Upper lobe of left lung (tissue), 6 donors: ENCODE measurements around the gene MOB3B. TPM values are rescaled to one million over a fixed set of nuclear protein-coding genes. Genes with fewer than 3 reads are reported as not detected.
"Not testable (repeated sequence)": the region's sequence is repeated elsewhere in the genome, so short reads cannot be mapped to it uniquely, and the experiment has no call there.

Experiments used
- ATAC-seq, 2 donors: fragments of 200-7000 bp; cut with Tn5 transposase; one replicate each; pipeline ENCODE4 v1.9.1; 2022; ENCODE audit warnings: mild to moderate bottlenecking in 2 of 2, moderate library complexity in 2 of 2; ENCODE audit not compliant: low FRiP score in 2 of 2
- DNase-seq, 2 donors: peaks; one replicate each; pipeline ENCODE4 v3.0.0-alpha.2; 2019 to 2020
- H3K27ac ChIP-seq, 4 donors: fragments of 200-600 bp; sonication (generic); one replicate each; pipeline ENCODE4 v1.5.1; 2016 to 2019
- H3K27me3 ChIP-seq, 4 donors: fragments of 200-600 bp; sonication (generic); one replicate each; pipeline ENCODE4 v1.5.1; 2017 to 2019
- H3K36me3 ChIP-seq, 4 donors: fragments of 200-600 bp; sonication (generic); one replicate each; pipeline ENCODE4 v1.5.1; 2016 to 2019
- H3K4me1 ChIP-seq, 4 donors: fragments of 200-600 bp; sonication (generic); one replicate each; pipeline ENCODE4 v1.5.1; 2018 to 2019
- H3K4me3 ChIP-seq, 4 donors: fragments of 200-600 bp; sonication (generic); one replicate each; pipeline ENCODE4 v1.5.1; 2017 to 2019; ENCODE audit warnings: mild to moderate bottlenecking in 2 of 4, moderate library complexity in 1 of 4
- H3K9me3 ChIP-seq, 4 donors: fragments of 200-600 bp; sonication (generic); one replicate each; pipeline ENCODE4 v1.5.1; 2018 to 2019
- CTCF ChIP-seq, 6 experiments: fragments of 450-650 bp in 4 of 6; fragments of 200-600 bp in 2 of 6; sonication (generic) in 2 of 6; IDR thresholded peaks; one replicate each; pipeline ENCODE4 v1.5.1; 2016 to 2019; ENCODE audit warnings: antibody characterized with exemption in 6 of 6
- EP300 ChIP-seq, 4 donors: sonication (generic); formaldehyde crosslinking; IDR thresholded peaks; one replicate each; pipeline ENCODE4 v1.5.1; 2017; ENCODE audit warnings: antibody characterized with exemption in 4 of 4, control low read depth in 2 of 4
- POLR2A ChIP-seq, 4 donors: fragments of 450-650 bp; IDR thresholded peaks; one replicate each; pipeline ENCODE4 v1.5.1; 2016 to 2017; ENCODE audit warnings: antibody characterized with exemption in 4 of 4, mild to moderate bottlenecking in 2 of 4
- POLR2AphosphoS5 ChIP-seq, 2 donors: sonication (generic); formaldehyde crosslinking; IDR thresholded peaks; one replicate each; pipeline ENCODE4 v1.5.1; 2017; ENCODE audit warnings: antibody characterized with exemption in 2 of 2
- WGBS, 2 donors: methylation state at CpG; one replicate each; pipeline ENCODE4 v1.1.5; 2017 to 2018; 5-methylcytosine and 5-hydroxymethylcytosine counted together
- total RNA-seq, 6 donors: library from RNA; depleted of rRNA in 4 of 6; stranded (reverse); fragments of >200 nt in 4 of 6; gene quantifications; one replicate each; pipeline versions ENCODE4 v1.1.0 to v1.2.1, GENCODE V29; 2016 to 2021
- donor health status: DM: no; HTN: no; CAD: no; lungs with moderate emphysema.
- donor health status: DM: no; HTN: yes; CAD: no; lungs with severe emphysema.

MOB3B gene
- total RNA-seq, 6 donors from 2014 or later: 4.2 to 20.7 (median 8.3) TPM

GRCh38 chr9:27505744-27506161 lies 23.9 kb downstream of the MOB3B start:
- Histone ChIP-seq H3K4me1 (no peaks in the 10 kb centered on the region), H3K36me3 (no peaks in the 10 kb centered on the region), H3K27me3 (no peaks in the 10 kb centered on the region), H3K9me3 (no peaks in the 10 kb centered on the region), H3K27ac (no peak overlapping the region), H3K4me3 (no peak overlapping the region)
- no peak for TF ChIP-seq POLR2A (IDR thresholded peaks at IDR 0.05)
- no peak for TF ChIP-seq EP300 (IDR thresholded peaks at IDR 0.05)
- ATAC-seq (no peak), DNase-seq (no peak)
- WGBS, 2 donors: 43 to 59% methylated on average over 5 of the region's 5 CpGs

GRCh38 chr9:27504259-27504658 lies 25.4 kb downstream of the MOB3B start:
- TF ChIP-seq CTCF (IDR thresholded peaks at IDR 0.05) (no peak), EP300 (IDR thresholded peaks at IDR 0.05) (no peak), POLR2A (IDR thresholded peaks at IDR 0.05) (no peak), POLR2AphosphoS5 (IDR thresholded peaks at IDR 0.05) (no peak)
- peaks cover 0 to 7% (median 0%) of the 10 kb centered on the region in 4 donors for H3K4me1 ChIP-seq
- H3K4me3 ChIP-seq: no peak overlapping the region
- no peak overlapping the region for H3K27ac ChIP-seq
- H3K27me3 ChIP-seq: no peaks in the 10 kb centered on the region
- H3K9me3 ChIP-seq: no peaks in the 10 kb centered on the region
- DNase-seq (no peak), ATAC-seq (no peak)
- H3K36me3 ChIP-seq: no peaks in the 10 kb centered on the region

- no peak for TF ChIP-seq CTCF (IDR thresholded peaks at IDR 0.05)
- no peak for TF ChIP-seq POLR2A (IDR thresholded peaks at IDR 0.05)
- TF ChIP-seq POLR2AphosphoS5 (IDR thresholded peaks at IDR 0.05): no peak
- no peak for TF ChIP-seq EP300 (IDR thresholded peaks at IDR 0.05)
- Histone ChIP-seq H3K4me3 (no peak overlapping the region), H3K36me3 (no peaks in the 10 kb centered on the region), H3K27ac (no peak overlapping the region), H3K4me1 (peaks cover 0 to 7% (median 0%) of the 10 kb centered on the region in 4 donors), H3K9me3 (no peaks in the 10 kb centered on the region), H3K27me3 (no peaks in the 10 kb centered on the region)
- 85 to 91% methylated on average over 4 of the region's 4 CpGs for WGBS, 2 donors
- DNase-seq: no peak
- ATAC-seq: no peak
Observed at GRCh38 chr9:27503623-27504022, 26.0 kb downstream of the MOB3B start.

GRCh38 chr9:27500902-27501301 lies 28.7 kb downstream of the MOB3B start:
- not testable (repeated sequence) for H3K27me3 ChIP-seq, H3K9me3 ChIP-seq, H3K4me3 ChIP-seq, DNase-seq, H3K4me1 ChIP-seq, H3K27ac ChIP-seq, ATAC-seq, H3K36me3 ChIP-seq
- 84 to 87% methylated on average over 3 of the region's 3 CpGs for WGBS, 2 donors

- DNase-seq (no peak), ATAC-seq (no peak)
- no peaks in the 10 kb centered on the region for H3K36me3 ChIP-seq
- H3K4me1 ChIP-seq: peaks cover 0 to 7% (median 0%) of the 10 kb centered on the region in 4 donors
- 50 to 56% methylated on average over 2 of the region's 2 CpGs for WGBS, 2 donors
- H3K27me3 ChIP-seq: no peaks in the 10 kb centered on the region
- H3K4me3 ChIP-seq: no peak overlapping the region
- H3K9me3 ChIP-seq: no peaks in the 10 kb centered on the region
- no peak overlapping the region for H3K27ac ChIP-seq
- TF ChIP-seq CTCF (IDR thresholded peaks at IDR 0.05) (no peak), EP300 (IDR thresholded peaks at IDR 0.05) (no peak), POLR2AphosphoS5 (IDR thresholded peaks at IDR 0.05) (no peak), POLR2A (IDR thresholded peaks at IDR 0.05) (no peak)
Observed at GRCh38 chr9:27499451-27499850, 30.2 kb downstream of the MOB3B start.

GRCh38 chr9:27497883-27498417 lies 31.7 kb downstream of the MOB3B start:
- WGBS, 2 donors: 78 to 80% methylated on average over 11 of the region's 11 CpGs
- Histone ChIP-seq H3K36me3 (no peaks in the 10 kb centered on the region), H3K4me3 (no peak overlapping the region), H3K27me3 (no peaks in the 10 kb centered on the region), H3K27ac (no peak overlapping the region), H3K4me1 (peaks cover 0 to 7% (median 0%) of the 10 kb centered on the region in 4 donors), H3K9me3 (no peaks in the 10 kb centered on the region)
- TF ChIP-seq CTCF (IDR thresholded peaks at IDR 0.05) (no peak), POLR2AphosphoS5 (IDR thresholded peaks at IDR 0.05) (no peak), EP300 (IDR thresholded peaks at IDR 0.05) (no peak), POLR2A (IDR thresholded peaks at IDR 0.05) (no peak)
- DNase-seq (no peak), ATAC-seq (no peak)
